B cell (primary cell): ENCODE data around the gene HADHB. TPM values are rescaled to one million over a fixed set of nuclear protein-coding genes. Genes with fewer than 3 reads are reported as not detected.
A peak's percentile ranks its signal among the peaks of the same experiment; 100 is the strongest.

ENCODE experiments used
- ATAC-seq: fragments of 200-7000 bp; cut with Tn5 transposase; one replicate; pipeline ENCODE4 v1.10.0; 2021; ENCODE audit warnings: low read depth, mild to moderate bottlenecking, moderate number of reproducible peaks, moderate library complexity
- CTCF ChIA-PET: fragments of 350-600 bp; sonication (Branson Sonifier 250); formaldehyde crosslinking; loops from one replicate; lab custom pipeline; 2021; ENCODE audit warnings: antibody characterized with exemption, inconsistent platforms; lab: Charles Lee
- POLR2A ChIA-PET: fragments of 350-600 bp; sonication (Branson Sonifier 250); formaldehyde crosslinking; loops from one replicate; lab custom pipeline; 2021; ENCODE audit warnings: antibody characterized with exemption; lab: Charles Lee
- DNase-seq: peaks from one replicate; pipeline ENCODE4 v3.0.0; 2013
- H2AFZ ChIP-seq: 2 replicates; pipeline ENCODE4 v1.6.1; 2012; ENCODE audit warnings: mild to moderate bottlenecking, low read depth, low read length; ENCODE audit not compliant: insufficient read depth, poor library complexity, severe bottlenecking
- H3K27ac ChIP-seq, 2 donors: 1 replicate in 1 of 2; 2 replicates in 1 of 2; pipeline ENCODE4 v1.5.1; 2012 to 2013; ENCODE audit warnings: low read length in 2 of 2, mild to moderate bottlenecking in 2 of 2, moderate library complexity in 1 of 2
- H3K27me3 ChIP-seq, 4 experiments: fragments of 200-600 bp in 1 of 4; sonication (generic) in 1 of 4; replicated peaks in 1 of 4; 1 replicate in 2 of 4; 2 replicates in 2 of 4; pipeline versions ENCODE4 v1.6.1 to v1.7.0; 2013 to 2016; ENCODE audit warnings: low read length in 3 of 4, mild to moderate bottlenecking in 2 of 4, mixed read lengths in 1 of 4, moderate library complexity in 1 of 4; ENCODE audit not compliant: insufficient read depth in 4 of 4, control insufficient read depth in 3 of 4; ENCODE audit errors: control extremely low read depth in 1 of 4
- H3K36me3 ChIP-seq, 2 experiments: replicated peaks in 1 of 2; 1 replicate in 1 of 2; 2 replicates in 1 of 2; pipeline versions ENCODE4 v1.6.1 to v1.7.1; 2013; ENCODE audit warnings: low read length in 1 of 2; ENCODE audit not compliant: insufficient read depth in 2 of 2, control insufficient read depth in 1 of 2; ENCODE audit errors: control extremely low read depth in 1 of 2, extremely low read depth in 1 of 2
- H3K4me1 ChIP-seq, 2 donors: fragments of 200-600 bp in 1 of 2; sonication (generic) in 1 of 2; 1 replicate in 1 of 2; 2 replicates in 1 of 2; pipeline versions ENCODE4 v1.5.1 to v1.6.1; 2013 to 2017; ENCODE audit warnings: low read length in 2 of 2; ENCODE audit not compliant: control insufficient read depth in 2 of 2, insufficient read depth in 2 of 2
- H3K4me2 ChIP-seq: replicated peaks from 2 replicates; pipeline ENCODE3; 2012; ENCODE audit warnings: mild to moderate bottlenecking, low read depth, low read length; ENCODE audit not compliant: poor library complexity, severe bottlenecking
- H3K4me3 ChIP-seq, 5 experiments: fragments of 200-600 bp in 1 of 5; sonication (generic) in 1 of 5; 1 replicate in 3 of 5; 2 replicates in 2 of 5; pipeline versions ENCODE4 v1.5.1 to v1.7.0; 2011 to 2016; ENCODE audit warnings: low read length in 4 of 5, mild to moderate bottlenecking in 4 of 5, low read depth in 2 of 5, control low read depth in 1 of 5, moderate library complexity in 1 of 5; ENCODE audit not compliant: insufficient read depth in 1 of 5; ENCODE audit errors: control extremely low read depth in 1 of 5, extremely low read depth in 1 of 5
- H3K79me2 ChIP-seq: fragments of 200-600 bp; sonication (generic); one replicate; pipeline ENCODE4 v1.6.0; 2016; ENCODE audit warnings: low read length; ENCODE audit not compliant: control insufficient read depth, insufficient read depth
- H3K9ac ChIP-seq: fragments of 200-600 bp; sonication (generic); 2 replicates; pipeline ENCODE4 v1.6.1; 2017; ENCODE audit warnings: mild to moderate bottlenecking, low read length, moderate library complexity
- H3K9me3 ChIP-seq, 3 donors: one replicate each; pipeline versions ENCODE4 v1.6.1 to v1.7.1; 2013; ENCODE audit warnings: low read length in 2 of 3; ENCODE audit not compliant: control insufficient read depth in 2 of 3, insufficient read depth in 1 of 3; ENCODE audit errors: control extremely low read depth in 1 of 3
- H4K20me1 ChIP-seq: 2 replicates; pipeline ENCODE4 v1.6.0; 2012; ENCODE audit warnings: mild to moderate bottlenecking, low read length; ENCODE audit not compliant: insufficient read depth, control insufficient read depth, poor library complexity, severe bottlenecking
- H3K27ac Mint-ChIP-seq: one replicate; pipeline ENCODE4 v1.8.0; 2021; ENCODE audit warnings: mixed read lengths
- H3K27me3 Mint-ChIP-seq: one replicate; pipeline ENCODE4 v1.8.0; 2021; ENCODE audit warnings: mixed read lengths
- H3K4me1 Mint-ChIP-seq: one replicate; pipeline ENCODE4 v1.8.0; 2021; ENCODE audit warnings: mixed read lengths
- H3K4me3 Mint-ChIP-seq: one replicate; pipeline ENCODE4 v1.8.0; 2021; ENCODE audit warnings: mixed read lengths
- H3K9me3 Mint-ChIP-seq: one replicate; pipeline ENCODE4 v1.8.0; 2022; ENCODE audit warnings: mixed read lengths; ENCODE audit not compliant: insufficient read depth
- EZH2 ChIP-seq: IDR thresholded peaks from 2 replicates; pipeline ENCODE4 v1.6.1; 2012; ENCODE audit warnings: borderline replicate concordance, low read depth, mild to moderate bottlenecking, moderate library complexity, low read length; ENCODE audit not compliant: insufficient read depth, poor library complexity, severe bottlenecking
- WGBS: methylation state at CpG from one replicate; pipeline ENCODE4 v1.1.5; 2013; ENCODE audit warnings: missing lambda C conversion rate; ENCODE audit not compliant: insufficient coverage; 5-methylcytosine and 5-hydroxymethylcytosine counted together
- intact Hi-C: fragments of 100-400 bp; cut with micrococcal nuclease; formaldehyde crosslinking; loops from one replicate; pipeline ENCODE4 v1.10.0; 2022
- polyA plus RNA-seq: library from polyadenylated mRNA; depleted of rRNA; stranded (reverse); fragments of >200 nt; gene quantifications from 2 replicates; pipeline ENCODE4 v1.2.3, GENCODE V29; 2012
- total RNA-seq, 2 donors: library from RNA; stranded (reverse); fragments of 120-200 nt in 1 of 2; gene quantifications; 1 replicate in 1 of 2; 2 replicates in 1 of 2; pipeline versions ENCODE4 v1.2.3 to v1.2.4, GENCODE V29; 2013 to 2022
- TF ChIP-seq, protein P1 (sequence below): fragments of 200-600 bp; IDR thresholded peaks from one replicate; pipeline ENCODE4 v1.8.0; 2022; ENCODE audit warnings: antibody characterized with exemption, mild to moderate bottlenecking

HADHB gene
- total and polyA plus RNA-seq, 2 donors (not counting 1 experiment from before 2014, with no cell fraction given) = 40.6 to 64.2 TPM

DNA sequence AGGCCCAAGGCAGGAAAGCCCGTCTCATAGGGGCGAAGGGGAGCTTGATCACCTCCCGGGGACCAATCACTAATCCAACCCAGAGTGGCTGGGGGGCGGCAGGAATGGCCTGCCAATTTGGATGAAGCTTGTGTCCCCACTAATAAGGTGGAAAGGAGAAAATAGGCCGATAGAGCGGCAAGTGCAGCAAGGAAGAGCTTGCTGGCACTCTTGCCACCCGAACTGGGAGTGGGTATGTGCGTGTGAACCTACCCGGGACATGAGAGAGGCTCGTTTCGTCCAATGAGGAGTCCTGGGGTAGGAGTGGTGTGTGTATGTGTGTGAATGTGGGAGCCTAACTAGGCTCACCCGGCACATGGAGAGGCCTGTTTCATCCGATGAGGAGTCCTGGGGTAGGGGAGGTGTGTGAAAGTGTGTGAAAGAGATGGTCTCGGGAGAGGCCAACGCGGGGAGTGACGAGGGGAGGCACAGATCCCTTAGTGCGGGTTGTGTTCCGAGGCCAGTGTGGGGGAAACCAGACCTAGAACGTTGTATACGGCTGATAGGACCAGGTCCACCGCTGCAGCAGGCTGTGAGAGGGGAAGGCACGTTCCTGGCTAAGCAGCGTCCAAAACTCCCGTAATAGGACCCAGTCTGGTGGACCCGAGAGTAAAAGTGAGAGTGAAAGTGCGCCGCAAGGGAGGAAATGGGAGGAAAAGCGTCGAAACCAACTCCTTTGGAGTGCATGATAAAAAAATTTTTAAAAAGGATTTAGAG is 54.1 kb downstream of the HADHB start:
- Histone ChIP-seq H3K4me1 (peaks cover 15 to 20% of the 10 kb centered on the region in 2 donors), H3K9ac (peak overlapping the region; percentile 92), H3K27ac (peak overlapping the region; percentile 68 to 91), H3K36me3 (no peaks in the 10 kb centered on the region), H3K4me2 (peak overlapping the region; percentile 87), H2AFZ (peak overlapping the region; percentile 100), H3K4me3 (peak overlapping the region; percentile 84 to 97 (median 92)), H3K9me3 (no peaks in the 10 kb centered on the region), H3K27me3 (no peaks in the 10 kb centered on the region), H4K20me1 (no peaks in the 10 kb centered on the region), H3K79me2 (peaks cover 7% of the 10 kb centered on the region)
- TF ChIP-seq, protein P1, sequence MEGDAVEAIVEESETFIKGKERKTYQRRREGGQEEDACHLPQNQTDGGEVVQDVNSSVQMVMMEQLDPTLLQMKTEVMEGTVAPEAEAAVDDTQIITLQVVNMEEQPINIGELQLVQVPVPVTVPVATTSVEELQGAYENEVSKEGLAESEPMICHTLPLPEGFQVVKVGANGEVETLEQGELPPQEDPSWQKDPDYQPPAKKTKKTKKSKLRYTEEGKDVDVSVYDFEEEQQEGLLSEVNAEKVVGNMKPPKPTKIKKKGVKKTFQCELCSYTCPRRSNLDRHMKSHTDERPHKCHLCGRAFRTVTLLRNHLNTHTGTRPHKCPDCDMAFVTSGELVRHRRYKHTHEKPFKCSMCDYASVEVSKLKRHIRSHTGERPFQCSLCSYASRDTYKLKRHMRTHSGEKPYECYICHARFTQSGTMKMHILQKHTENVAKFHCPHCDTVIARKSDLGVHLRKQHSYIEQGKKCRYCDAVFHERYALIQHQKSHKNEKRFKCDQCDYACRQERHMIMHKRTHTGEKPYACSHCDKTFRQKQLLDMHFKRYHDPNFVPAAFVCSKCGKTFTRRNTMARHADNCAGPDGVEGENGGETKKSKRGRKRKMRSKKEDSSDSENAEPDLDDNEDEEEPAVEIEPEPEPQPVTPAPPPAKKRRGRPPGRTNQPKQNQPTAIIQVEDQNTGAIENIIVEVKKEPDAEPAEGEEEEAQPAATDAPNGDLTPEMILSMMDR = no peak
- no peak for TF ChIP-seq EZH2
- CTCF ChIA-PET = interaction anchor here (0.6 kb wide), 2 partner anchors 32 to 47 kb away, joined by 3 to 4 read pairs; partner anchors contain the start of gene SELENOI
- H3K27ac Mint-ChIP-seq = no peak overlapping the region
- DNase-seq = peak; percentile 66
- POLR2A ChIA-PET = interaction anchor here (1.3 kb wide), 1 partner anchor 54 kb away, joined by 7 read pairs; the partner anchor contains the start of genes HADHA and HADHB
- no peaks in the 10 kb centered on the region for H3K4me1 Mint-ChIP-seq
- peak; percentile 57 for ATAC-seq
- WGBS = 4% methylated on average over 29 of the region's 30 CpGs
- intact Hi-C loops = loop anchor here (1.0 to 2.0 kb wide), 2 partner anchors 48 to 55 kb away; partner anchors contain the start of genes ADGRF3, HADHA, HADHB and SELENOI
- H3K27me3 Mint-ChIP-seq = no peaks in the 10 kb centered on the region
- no peaks in the 10 kb centered on the region for H3K9me3 Mint-ChIP-seq
- no peak overlapping the region for H3K4me3 Mint-ChIP-seq
